ENCODE measurements around the gene RGL1.

Gene RGL1

DNA sequence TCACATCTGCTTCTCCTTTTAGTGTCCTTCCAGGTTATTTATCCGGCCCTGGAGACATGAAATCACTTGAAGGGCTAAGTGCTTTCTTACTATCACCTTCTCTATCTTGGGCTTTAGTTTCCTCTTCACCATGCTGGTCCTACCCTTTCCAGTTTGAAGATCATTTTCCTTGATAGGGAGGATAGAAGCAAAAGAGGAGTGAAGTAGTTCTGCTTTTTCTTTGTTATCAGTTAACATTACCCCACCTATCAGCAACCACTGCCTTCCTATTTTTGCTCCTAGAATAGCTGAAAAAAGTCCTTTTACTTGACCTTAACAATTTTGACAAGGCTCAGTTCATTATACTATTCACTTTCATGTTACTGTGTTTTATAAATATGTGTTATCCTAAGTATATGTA is 19.4 kb downstream of the RGL1 start:
- no peak for DNase-seq

DNA sequence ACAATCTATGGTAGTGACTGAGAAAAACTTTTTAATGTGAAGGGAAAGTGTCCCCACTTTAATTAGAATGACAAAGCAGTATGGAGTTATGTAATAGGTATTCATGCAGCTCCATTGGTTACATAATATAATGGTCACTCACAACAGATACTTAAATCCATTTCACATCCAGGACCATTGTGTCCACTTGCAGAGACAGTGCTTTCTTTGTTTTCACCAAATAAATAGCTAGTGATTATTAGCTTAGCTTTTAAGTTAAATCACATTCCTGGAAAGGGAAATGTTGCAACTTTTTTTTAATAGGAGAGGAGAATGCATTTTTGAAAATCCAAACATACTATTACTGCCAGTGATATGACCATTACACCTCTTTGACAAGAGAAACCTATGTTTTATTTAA is 22.9 kb downstream of the RGL1 start:
- no peak for DNase-seq

DNA sequence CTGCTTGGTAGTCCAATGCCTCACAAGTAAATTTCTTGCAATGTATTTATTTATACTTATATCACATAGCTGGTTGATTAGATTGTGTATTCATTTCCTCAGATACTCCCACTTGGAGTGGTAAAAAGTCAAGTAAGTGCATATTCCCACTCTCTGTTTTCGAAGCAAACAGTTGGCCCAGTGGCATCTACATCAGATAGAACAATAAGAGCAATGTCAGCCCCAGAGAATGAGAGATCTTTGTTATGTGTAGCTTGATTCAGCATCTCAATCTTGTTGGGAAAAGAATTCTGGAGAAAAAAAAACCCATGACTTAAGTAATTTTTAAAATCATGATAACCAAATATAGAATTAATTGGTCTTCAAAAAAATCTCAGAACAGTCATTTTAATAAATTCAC is 25.5 kb downstream of the RGL1 start:
- no peak for DNase-seq

DNA sequence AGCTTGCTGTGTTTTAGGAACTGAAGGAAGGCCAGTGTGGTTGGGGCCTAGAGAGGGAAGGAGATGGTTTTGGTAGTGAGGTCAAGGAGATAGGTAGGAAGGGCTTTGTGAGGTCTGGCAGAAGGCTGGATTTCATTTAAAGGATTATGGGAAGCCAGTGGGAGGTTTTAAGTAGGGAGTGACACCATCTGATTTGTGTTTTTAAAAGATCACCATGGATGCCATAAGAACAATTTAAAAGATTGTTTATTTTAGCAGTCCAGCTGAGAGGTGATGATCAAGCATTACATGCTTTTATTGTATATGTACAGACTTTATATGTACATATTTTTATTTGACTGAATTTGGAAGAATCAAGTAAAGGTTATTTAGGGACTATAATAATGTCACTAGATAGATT is 26.4 kb downstream of the RGL1 start:
- DNase-seq, result no peak

DNA sequence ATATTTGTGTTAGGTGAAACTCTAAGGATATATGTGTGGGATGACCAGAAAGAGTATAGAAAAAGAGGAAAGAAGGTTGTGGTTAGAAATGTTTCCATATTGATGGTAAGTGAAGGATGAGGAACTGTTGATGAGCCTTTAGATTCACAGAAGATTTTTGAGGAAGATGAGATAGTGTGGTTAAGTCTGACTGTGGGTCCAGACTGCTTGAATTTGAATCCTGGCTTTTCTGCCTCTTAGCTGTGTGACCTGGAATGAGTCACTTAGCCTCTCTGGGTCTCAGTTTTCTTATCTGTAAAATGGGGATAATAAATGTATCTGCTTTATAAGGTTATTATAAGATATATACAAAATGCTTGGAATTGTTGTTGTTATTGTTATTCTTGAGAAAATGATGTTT is 27.5 kb downstream of the RGL1 start:
- no peak for DNase-seq

DNA sequence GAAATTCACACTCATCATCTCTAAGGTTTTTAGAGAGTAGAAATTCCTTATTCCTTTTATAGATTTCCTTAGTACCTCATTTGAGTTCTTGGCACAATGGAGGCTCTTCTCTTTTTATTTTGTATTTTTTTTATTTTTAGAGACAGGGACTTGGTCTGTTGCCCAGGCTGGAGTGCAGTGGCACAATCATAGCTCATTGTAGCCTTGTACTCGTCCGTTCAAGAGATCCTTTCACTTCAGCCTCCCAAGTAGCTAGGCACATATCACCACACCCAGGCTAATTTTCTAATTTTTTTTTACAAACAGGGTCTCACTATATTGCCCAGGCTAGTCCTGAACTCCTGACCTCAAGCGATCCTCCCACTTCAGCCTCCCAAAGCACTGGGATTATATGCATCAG is 29.6 kb downstream of the RGL1 start:
- no peak for DNase-seq

DNA sequence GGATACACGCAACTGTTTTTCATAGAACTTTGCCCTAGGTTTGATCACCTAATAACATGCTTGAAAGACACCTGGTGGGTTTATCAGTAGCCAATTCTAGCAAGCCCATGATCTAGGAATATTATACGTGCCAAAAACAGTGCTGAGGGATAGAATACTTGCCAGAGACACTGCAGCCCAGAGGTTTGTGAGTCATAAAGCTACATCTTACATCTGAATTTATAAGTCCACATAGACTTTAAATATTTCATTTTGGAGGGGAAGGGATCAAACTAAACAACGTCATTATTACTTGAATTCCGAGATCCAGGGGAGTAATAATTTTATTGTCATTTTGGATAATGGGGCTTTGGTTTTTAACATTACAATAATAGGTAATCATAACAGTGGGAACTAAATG is 31.7 kb downstream of the RGL1 start:
- no peak for DNase-seq

DNA sequence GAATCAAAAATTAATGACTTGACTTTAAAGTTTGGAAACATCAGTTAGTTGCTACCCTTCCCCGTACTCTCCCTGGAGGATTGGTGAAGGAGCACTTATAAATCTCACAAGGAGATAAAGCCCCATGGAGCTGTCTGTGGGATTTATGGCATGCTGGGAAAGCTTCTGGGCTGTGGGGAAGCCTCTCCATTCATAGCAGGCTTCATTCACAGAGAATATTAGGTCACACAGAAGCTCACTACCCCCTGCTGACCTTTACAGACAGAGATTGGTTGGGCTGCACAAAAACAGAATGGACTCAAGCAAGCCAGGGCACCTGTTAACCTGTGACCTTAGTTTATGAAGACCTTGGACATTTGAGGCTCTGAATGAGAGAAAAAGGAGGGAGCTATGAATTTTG is 32.1 kb downstream of the RGL1 start:
- no peak for DNase-seq

DNA sequence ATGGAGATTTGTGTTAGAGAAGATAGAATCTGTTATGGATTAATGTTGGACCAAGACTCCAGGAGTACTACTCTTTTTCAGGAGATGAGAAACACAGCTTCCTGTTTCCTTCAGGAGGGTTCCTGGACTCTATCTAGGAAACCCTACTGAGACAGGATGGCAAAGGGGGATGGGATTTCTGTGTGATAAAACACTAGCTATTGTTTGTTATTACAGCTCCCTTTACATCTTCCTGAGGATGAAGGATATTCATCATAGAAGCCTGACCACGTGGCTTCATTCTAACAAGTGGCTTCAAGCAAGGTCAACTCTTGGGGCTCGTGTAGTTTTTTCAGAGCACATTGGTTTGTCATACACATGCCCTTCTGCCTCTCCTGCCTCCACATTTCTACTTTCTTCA is 33.3 kb downstream of the RGL1 start:
- DNase-seq, result no peak

DNA sequence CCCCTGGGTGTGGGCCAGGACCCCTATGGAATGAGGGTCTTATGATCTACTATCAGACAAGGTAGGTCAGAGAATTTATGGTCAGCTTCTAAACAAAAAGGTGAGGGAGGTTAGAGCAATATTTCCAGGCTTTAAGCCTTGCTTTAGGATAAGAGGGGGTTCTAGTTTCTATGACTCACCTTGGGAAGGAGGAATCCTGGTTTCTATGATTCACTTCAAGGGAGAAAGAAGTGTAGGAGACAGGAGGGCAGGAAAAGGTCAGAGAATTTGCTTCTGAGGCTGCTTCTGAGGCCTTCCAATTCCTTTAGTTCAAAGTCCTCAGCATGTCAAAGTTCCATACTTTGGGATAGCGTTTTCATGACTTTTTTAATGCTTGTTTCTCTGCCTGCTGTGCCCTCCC is 35.2 kb downstream of the RGL1 start:
- DNase-seq, result no peak

DNA sequence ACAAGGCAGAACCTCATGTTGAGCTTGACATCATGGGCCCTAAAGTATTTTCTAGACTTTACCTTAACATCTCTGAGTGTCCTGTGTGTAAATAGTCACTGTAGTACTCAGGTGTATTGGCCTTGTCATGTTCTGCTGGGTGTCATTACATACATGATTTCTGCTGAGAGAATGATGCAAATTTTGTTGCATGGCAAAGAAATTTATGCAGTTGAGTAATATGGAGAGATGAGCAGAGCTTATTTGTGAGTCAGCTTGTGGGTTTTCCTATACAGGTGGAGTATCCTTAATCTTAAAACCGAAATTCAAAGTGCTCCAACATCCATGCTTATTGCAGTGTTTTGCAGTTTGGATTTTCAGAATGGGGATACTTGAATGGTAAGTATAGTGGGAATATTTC is 36.6 kb downstream of the RGL1 start:
- no peak for DNase-seq

DNA sequence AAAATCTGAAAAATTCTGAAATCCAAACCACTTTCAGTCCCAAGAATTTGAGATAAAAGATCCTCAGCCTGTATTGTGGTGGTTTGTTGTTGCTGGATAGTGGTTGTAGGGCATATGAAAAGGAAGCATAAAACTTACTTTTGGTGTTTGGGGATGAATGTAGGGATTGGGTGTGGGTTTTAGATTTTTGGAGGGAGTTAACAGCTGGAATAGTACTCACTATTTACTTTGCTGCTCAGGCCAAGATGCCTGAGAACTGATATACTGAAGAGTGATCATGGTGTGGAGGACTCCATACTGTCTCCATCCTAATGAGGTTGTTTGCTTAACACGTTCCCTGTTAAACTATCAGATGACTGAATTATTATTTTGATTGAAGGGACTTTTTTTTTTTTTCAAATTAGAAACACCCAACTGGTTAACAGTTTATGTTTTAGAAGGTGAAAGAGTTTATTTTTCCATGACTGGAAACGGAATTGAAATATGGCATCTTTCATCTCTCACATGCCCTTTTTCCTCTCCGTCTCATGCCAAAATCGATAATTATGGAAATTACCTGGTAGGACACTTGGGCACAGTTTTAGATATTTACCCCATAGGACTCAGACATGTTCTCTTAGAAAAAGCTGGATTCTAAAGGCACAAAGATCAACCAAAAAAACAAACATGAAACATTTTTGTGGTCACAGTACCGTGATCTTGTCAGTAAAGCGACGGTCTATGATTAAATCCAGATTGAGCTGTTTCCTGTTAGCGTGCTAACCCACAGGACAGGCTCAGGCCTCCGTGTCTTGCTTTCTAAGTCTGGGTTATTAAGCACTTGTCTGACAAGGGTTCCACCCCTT is 37.3 kb downstream of the RGL1 start:
- peak; percentile 36 for DNase-seq

DNA sequence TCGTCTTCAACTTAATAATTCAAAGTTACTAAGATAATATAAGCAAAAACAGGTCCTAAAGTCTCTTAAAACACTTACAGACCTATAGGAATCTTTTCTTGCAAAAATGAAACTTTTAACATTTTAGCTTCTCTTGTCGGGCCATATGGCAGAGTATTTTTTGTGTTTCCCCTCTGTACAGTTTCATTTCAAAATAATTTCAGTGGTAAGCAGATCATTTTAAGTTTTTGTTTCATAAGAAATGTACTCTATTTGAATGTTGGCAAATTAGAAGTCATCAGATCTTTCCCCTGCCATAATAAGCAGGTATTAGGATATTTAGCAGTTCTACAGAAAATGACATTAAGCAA is 37.9 kb downstream of the RGL1 start:
- no peak for DNase-seq

DNA sequence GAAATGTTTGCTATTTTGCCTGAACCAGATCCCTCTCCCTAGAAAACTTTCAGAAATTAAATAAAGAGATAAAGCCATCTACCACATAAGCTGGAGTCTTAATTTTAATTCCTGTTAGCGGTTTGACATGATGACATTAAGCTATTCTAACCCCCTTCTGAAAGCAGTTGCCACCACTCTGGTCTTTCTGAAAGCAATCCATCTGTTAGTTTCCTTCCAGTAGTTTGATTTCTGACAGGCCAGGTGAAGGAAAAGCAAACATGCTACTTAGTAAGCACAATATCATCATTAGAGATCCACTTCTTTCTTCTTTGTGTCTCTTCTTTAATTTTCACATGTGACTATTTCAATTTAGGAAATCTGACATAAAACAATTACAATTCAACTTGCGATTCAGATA is 39.9 kb downstream of the RGL1 start:
- DNase-seq, result no peak

DNA sequence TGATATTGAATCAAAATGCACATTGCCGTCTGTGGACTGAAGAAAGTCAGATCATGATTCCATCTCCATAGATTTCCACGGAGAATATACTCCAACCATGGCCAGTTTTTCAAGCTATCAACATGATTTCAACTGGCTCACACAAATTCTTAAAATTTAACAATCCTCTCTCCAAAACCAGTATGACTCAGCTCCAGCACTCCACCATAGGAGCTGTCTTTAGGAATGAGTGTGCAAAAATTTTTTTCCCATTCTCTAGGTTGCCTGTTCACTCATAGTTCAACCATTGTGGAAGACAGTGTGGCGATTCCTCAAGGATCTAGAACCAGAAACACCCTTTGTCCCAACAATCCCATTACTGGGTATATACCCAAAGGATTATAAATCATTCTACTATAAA is 40.8 kb downstream of the RGL1 start:
- no peak for DNase-seq

DNA sequence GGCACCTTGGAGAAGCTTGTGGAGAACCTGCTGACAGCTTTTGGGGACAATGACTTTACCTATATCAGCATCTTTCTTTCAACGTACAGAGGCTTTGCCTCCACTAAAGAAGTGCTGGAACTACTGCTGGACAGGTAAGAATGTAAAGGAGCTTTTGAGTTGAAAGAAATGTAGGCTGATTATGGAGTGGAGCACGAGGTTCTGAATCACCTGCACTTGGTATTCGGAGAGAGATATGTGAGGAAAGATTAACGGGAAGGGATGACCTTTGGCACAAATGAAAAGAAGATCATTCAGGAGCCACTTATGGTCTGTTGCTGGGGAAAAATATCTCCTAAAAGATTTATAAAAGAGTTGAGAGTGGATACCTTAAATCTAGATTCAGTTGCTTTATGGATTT is 42.7 kb downstream of the RGL1 start:
- no peak for DNase-seq

DNA sequence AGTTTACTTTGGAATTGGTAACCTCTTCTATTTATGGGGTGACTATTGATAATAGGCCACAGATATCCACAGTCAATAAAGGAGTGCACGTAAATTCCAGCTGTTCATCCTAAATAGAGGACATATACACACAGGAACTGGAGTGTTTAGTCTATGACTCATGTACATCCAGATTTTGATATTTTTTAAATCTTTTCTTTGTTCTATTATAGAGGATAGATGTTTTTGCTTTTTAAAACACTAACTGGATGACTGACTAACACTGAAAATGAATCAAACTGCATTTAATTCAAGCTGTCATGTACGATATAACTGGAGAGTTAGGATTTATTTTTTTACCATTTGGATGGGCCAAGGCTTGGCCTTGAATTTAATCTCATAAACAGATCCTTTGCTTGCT is 45.9 kb downstream of the RGL1 start:
- DNase-seq, result no peak

DNA sequence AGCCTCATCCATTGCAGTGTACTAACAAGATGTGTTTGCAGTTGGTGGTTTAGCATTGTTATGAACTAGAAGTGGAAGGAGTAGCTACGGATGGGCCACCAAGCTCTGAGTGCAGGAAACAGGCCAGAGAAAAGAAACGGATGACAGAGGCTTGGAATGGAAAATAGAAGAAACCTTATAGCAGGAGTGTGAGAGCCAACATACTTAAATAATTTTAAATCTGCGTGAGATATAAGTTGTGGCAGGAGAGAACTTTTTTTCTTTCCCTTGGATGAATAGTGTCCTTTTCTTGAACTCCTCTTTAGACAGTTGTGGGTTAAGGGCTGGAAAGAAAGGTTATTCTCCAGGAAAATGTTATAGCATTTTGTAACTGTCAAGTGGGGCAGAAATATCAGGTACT is 54.2 kb downstream of the RGL1 start:
- DNase-seq, result no peak

DNA sequence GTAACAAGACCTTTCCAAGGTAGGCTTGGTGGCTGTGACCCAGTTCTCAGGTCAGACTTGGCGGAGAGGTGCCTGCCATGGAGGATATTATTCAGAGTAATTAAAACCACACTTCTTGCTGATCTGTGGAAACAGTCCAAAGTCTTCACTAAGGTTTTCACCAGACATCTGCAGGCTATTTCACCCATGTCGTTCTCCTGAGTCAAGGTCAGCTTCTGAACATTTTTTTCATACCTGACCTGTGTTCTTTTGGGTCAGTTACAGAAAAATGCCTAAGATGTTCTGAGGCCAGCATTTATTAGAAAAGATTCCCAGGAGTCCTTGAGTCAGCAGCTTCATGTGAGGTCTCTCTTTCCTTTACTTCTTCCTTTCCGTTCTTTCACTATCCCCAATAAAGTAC is 54.9 kb downstream of the RGL1 start:
- no peak for DNase-seq

DNA sequence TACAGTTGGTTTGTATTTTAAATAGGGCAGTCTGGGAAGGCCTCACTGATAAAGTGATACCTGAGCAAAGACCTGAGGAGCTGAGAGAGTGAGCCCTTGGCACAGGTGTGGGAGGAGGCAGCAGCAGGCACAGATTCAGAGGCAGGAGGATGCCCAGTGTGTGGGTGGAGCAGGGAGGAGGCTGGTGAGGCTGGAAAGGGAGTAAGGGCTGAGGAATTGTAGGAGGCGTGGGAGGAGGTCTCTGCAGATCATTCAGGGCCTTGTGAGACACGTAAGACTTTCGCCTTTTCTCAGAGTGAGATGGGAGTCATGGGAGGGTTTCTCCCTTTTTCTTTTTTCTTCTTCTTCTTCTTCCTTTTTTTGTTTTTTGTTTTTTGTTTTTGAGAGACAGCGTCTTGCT is 58.0 kb downstream of the RGL1 start:
- no peak for DNase-seq

DNA sequence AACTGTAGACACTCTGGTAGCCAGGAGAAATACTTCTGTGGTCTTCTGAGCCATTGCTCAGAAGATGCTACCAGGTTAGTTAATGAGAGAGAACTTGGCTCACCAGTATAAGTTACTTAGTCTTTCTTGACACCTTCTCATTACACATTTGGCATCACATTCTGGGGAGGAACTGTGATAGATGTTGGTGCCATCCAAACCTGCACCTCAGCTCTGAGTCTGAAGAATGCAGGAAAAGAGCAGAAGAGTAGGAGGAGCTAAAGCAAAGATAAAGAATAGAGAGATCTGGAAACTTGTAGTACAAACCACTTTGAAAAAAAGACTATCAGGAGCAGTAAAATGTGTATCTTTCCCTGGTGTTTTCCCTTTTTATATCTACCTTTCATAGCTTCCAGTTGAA is 58.9 kb downstream of the RGL1 start:
- no peak for DNase-seq

DNA sequence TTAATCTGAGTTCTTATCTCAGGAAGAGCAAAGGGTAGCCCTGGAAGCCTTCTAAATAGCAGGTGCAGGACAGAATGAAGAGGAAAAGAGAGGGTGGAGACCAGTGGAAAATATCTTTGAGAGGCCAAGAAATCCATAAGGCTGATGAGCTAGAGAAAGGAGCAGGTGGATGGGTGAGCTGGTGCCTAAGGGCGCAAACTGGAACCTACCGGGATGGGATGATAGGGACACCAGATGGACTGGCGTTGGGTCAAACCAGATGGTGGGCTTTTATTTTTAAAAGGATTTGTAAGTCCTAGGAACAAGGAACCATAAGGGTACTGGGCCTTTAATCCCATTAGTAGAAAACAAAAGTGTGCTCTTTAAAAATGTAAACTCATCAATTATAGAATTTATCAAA is 59.7 kb downstream of the RGL1 start:
- DNase-seq, result no peak

DNA sequence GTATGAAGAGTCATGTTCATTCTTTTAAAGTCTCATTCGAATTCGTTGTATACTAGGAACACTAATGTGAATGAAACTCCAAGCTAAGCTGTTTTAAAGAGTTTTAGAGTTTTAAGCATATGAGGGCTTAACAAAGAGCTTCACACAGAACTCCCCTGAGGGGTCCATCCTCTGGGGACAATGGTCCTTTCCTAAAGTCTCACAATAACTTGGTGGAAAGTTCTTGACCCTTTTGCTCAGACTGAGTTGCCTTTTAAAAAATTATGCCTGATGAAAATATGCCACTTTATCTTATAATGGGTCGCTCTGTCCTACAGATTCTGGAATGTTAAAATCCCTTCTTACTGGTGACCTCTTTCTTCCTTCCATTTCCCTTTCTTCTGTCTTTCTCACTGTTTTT is 64.3 kb downstream of the RGL1 start:
- DNase-seq, result no peak

DNA sequence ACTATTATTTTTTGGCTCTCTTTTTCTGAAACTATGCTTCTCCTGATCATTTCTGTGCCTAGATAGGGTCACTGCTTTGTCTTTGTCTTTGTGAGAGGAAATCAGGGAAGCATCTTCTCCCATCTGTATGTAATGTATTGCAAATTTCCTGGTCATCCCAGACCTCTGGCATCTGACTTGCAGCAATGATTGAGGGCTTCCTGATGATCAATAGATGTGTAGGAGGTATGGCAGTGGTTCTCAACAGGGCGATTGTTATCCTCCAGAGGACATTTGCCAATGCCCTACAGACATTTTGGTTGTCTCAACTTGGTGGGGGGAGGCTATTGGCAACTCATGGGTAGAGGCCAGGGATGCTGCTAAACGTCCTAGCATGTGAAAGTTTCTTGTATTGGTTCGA is 64.7 kb downstream of the RGL1 start:
- no peak for DNase-seq

DNA sequence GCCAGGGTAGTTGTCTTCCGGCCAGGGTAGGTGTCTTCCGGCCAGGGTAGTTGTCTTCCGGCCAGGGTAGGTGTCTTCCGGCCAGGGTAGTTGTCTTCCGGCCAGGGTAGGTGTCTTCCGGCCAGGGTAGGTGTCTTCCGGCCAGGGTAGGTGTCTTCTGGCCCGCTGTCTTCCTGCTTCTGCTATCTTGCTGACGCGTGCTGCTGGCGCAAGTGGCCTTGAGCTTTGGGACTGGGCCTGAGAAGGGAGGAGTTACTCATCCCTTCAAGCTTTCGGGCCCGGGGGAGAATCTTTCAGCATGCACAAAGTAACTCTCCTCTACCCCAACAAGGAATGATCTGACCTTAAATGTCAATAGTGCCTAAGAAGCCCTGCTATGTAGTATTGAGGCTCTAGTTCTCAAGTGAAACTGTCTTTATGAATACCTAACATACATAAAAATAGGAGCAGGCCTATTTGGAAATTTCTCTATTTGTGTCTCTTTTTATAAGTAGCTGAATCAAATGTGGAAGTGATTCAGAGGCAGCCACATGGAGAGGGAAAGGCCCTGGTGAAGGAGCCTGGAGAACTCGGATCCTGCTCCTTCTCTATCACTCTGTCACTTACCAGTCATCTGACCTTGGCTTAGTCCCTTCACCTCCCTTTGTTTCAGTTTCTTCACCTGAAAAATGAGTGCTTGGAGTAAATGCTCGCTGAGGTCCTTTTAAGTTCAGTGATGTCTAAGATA is 65.6 kb downstream of the RGL1 start:
- no peak for DNase-seq

Data from stimulated activated CD4-positive, alpha-beta T cell treated with anti-CD3 and anti-CD28 coated beads, Interleukin-15, amount 100 ng/mL, for 24 hours (primary cell).